Gastrocnemius medialis (tissue), 4 donors: ENCODE data around the gene PLK1.

ENCODE experiments used
- CTCF ChIP-seq, 5 experiments: fragments of 450-650 bp in 3 of 5; fragments of 200-600 bp in 2 of 5; sonication (generic) in 2 of 5; IDR thresholded peaks in 4 of 5; conservative IDR thresholded peaks in 1 of 5; 1 replicate in 4 of 5; 2 replicates in 1 of 5; pipeline ENCODE4 v1.5.1; 2016 to 2019; ENCODE audit warnings: antibody characterized with exemption in 5 of 5, mild to moderate bottlenecking in 3 of 5, moderate library complexity in 3 of 5
- POLR2A ChIP-seq, 2 donors: fragments of 450-650 bp; IDR thresholded peaks; one replicate each; pipeline ENCODE4 v1.6.1; 2017; ENCODE audit warnings: antibody characterized with exemption in 2 of 2, mild to moderate bottlenecking in 2 of 2, moderate library complexity in 2 of 2

- no peak for TF ChIP-seq CTCF (IDR thresholded peaks at IDR 0.05 in 4 of 5, conservative IDR thresholded peaks at IDR 0.05 in 1 of 5)
- no peak for TF ChIP-seq POLR2A (IDR thresholded peaks at IDR 0.05)
Observed at GRCh38 chr16:23635958-23636357, 42.7 kb upstream of the PLK1 start.
